Osteoblast (primary cell): ENCODE data around the gene CYB5R4. TPM values are rescaled to one million over a fixed set of nuclear protein-coding genes. Genes with fewer than 3 reads are reported as not detected.
"Not testable (repeated sequence)": the region's sequence is repeated elsewhere in the genome, so short reads cannot be mapped to it uniquely, and the experiment has no call there.

Experiments
- DNase-seq: peaks from one replicate; pipeline ENCODE4 v3.0.0; 2011; ENCODE audit warnings: low spot score, mixed read lengths; ENCODE audit not compliant: insufficient read length; ENCODE audit errors: missing footprints
- H2AFZ ChIP-seq: 2 replicates; pipeline ENCODE4 v1.6.0; 2011; ENCODE audit warnings: mild to moderate bottlenecking, low read length
- H3K27ac ChIP-seq: 2 replicates; pipeline ENCODE4 v1.5.1; 2011; ENCODE audit warnings: mild to moderate bottlenecking, low read depth, low read length, moderate library complexity
- H3K27me3 ChIP-seq: 2 replicates; pipeline ENCODE4 v1.6.0; 2012; ENCODE audit warnings: mild to moderate bottlenecking, control low read depth, inconsistent platforms, low read length, moderate library complexity; ENCODE audit not compliant: insufficient read depth
- H3K36me3 ChIP-seq: 2 replicates; pipeline ENCODE4 v1.5.1; 2011; ENCODE audit warnings: mild to moderate bottlenecking, low read length, control low read depth, moderate library complexity; ENCODE audit not compliant: insufficient read depth
- H3K4me1 ChIP-seq: 2 replicates; pipeline ENCODE4 v1.5.1; 2011; ENCODE audit warnings: mild to moderate bottlenecking, low read length, control low read depth, moderate library complexity; ENCODE audit not compliant: insufficient read depth
- H3K4me2 ChIP-seq: 2 replicates; pipeline ENCODE4 v1.6.0; 2011; ENCODE audit warnings: mild to moderate bottlenecking, low read length; ENCODE audit not compliant: insufficient read depth
- H3K4me3 ChIP-seq: fragments of 200-600 bp; sonication (generic); 3 replicates; pipeline ENCODE4 v1.5.1; 2012; ENCODE audit warnings: mild to moderate bottlenecking, low read length, inconsistent platforms; ENCODE audit not compliant: insufficient read depth
- H3K79me2 ChIP-seq: 2 replicates; pipeline ENCODE4 v1.6.0; 2012; ENCODE audit warnings: mild to moderate bottlenecking, low read length, control low read depth, inconsistent platforms; ENCODE audit not compliant: insufficient read depth
- H3K9me3 ChIP-seq: 2 replicates; pipeline ENCODE4 v1.5.1; 2011; ENCODE audit warnings: low read depth, low read length, control low read depth
- H4K20me1 ChIP-seq: 2 replicates; pipeline ENCODE4 v1.6.0; 2012; ENCODE audit warnings: mild to moderate bottlenecking, low read length, control low read depth; ENCODE audit not compliant: insufficient read depth
- CTCF ChIP-seq: IDR thresholded peaks from 2 replicates; pipeline ENCODE4 v1.5.1; 2011; ENCODE audit warnings: mild to moderate bottlenecking, low read depth, low read length, moderate library complexity; ENCODE audit errors: extremely low read depth
- total RNA-seq: library from RNA; depleted of rRNA; stranded (reverse); fragments of >200 nt; gene quantifications from 2 replicates; pipeline ENCODE4 v1.2.3, GENCODE V29; 2012

Gene CYB5R4
- total RNA-seq, 1 donor = 6.9 TPM

GRCh38 chr6:83948851-83949250 lies 89.4 kb downstream of the CYB5R4 start:
- no peak for DNase-seq
- Histone ChIP-seq H3K4me1 (no peaks in the 10 kb centered on the region), H3K27ac (no peak overlapping the region), H3K79me2 (no peaks in the 10 kb centered on the region), H3K36me3 (no peaks in the 10 kb centered on the region), H2AFZ (no peak overlapping the region), H4K20me1 (no peaks in the 10 kb centered on the region), H3K4me3 (no peak overlapping the region), H3K4me2 (no peak overlapping the region), H3K9me3 (no peaks in the 10 kb centered on the region), H3K27me3 (no peaks in the 10 kb centered on the region)
- TF ChIP-seq CTCF = no peak

GRCh38 chr6:83951423-83951822 lies 91.9 kb downstream of the CYB5R4 start:
- not testable (repeated sequence) for H3K27me3 ChIP-seq, H2AFZ ChIP-seq, H3K4me3 ChIP-seq, H3K4me1 ChIP-seq, H3K9me3 ChIP-seq, H3K79me2 ChIP-seq, H3K27ac ChIP-seq, H3K36me3 ChIP-seq, H3K4me2 ChIP-seq, DNase-seq, H4K20me1 ChIP-seq

- no peak overlapping the region for H3K27ac ChIP-seq
- no peaks in the 10 kb centered on the region for H3K79me2 ChIP-seq
- no peak overlapping the region for H3K4me3 ChIP-seq
- no peaks in the 10 kb centered on the region for H3K9me3 ChIP-seq
- H3K4me2 ChIP-seq = peak overlapping the region; percentile 38
- H4K20me1 ChIP-seq = no peaks in the 10 kb centered on the region
- H3K36me3 ChIP-seq = peaks cover 8% of the 10 kb centered on the region
- TF ChIP-seq CTCF = no peak
- H2AFZ ChIP-seq = no peak overlapping the region
- H3K27me3 ChIP-seq = no peaks in the 10 kb centered on the region
- no peak for DNase-seq
- H3K4me1 ChIP-seq = no peaks in the 10 kb centered on the region
These were observed 93.3 kb downstream of the CYB5R4 start for GRCh38 chr6:83952830-83953229.

- Histone ChIP-seq H3K9me3 (no peaks in the 10 kb centered on the region), H3K27ac (no peak overlapping the region), H2AFZ (no peak overlapping the region), H3K4me1 (no peaks in the 10 kb centered on the region), H3K79me2 (no peaks in the 10 kb centered on the region), H3K4me3 (no peak overlapping the region), H3K4me2 (no peak overlapping the region), H4K20me1 (no peaks in the 10 kb centered on the region), H3K36me3 (peaks cover 8% of the 10 kb centered on the region), H3K27me3 (no peaks in the 10 kb centered on the region)
- no peak for DNase-seq
- no peak for TF ChIP-seq CTCF
These were observed 94.9 kb downstream of the CYB5R4 start for GRCh38 chr6:83954371-83954770.
